DND-41 (cell line): Measurements from ENCODE around the gene NR1H4.

ENCODE experiments used
- ATAC-seq: fragments of 200-7000 bp; cut with Tn5 transposase; 3 replicates; pipeline ENCODE4 v1.9.1; 2021; ENCODE audit warnings: low read depth; ENCODE audit not compliant: insufficient read depth
- DNase-seq: peaks from one replicate; pipeline ENCODE4 v3.0.0-alpha.2; 2020
- H2AFZ ChIP-seq: 2 replicates; pipeline ENCODE4 v1.6.0; 2012; ENCODE audit warnings: low read depth, low read length
- H3K27ac ChIP-seq: 2 replicates; pipeline ENCODE4 v1.5.1; 2012; ENCODE audit warnings: low read length, inconsistent platforms
- H3K27me3 ChIP-seq: fragments of 200-600 bp; sonication (generic); 2 replicates; pipeline ENCODE4 v1.6.0; 2012; ENCODE audit warnings: low read length, mild to moderate bottlenecking, inconsistent platforms; ENCODE audit not compliant: insufficient read depth, poor library complexity
- H3K36me3 ChIP-seq: 2 replicates; pipeline ENCODE4 v1.5.1; 2012; ENCODE audit warnings: low read length, inconsistent platforms; ENCODE audit not compliant: insufficient read depth
- H3K4me1 ChIP-seq: 2 replicates; pipeline ENCODE4 v1.5.1; 2012; ENCODE audit warnings: mild to moderate bottlenecking, low read length; ENCODE audit not compliant: insufficient read depth
- H3K4me2 ChIP-seq: 2 replicates; pipeline ENCODE4 v1.6.0; 2012; ENCODE audit warnings: mild to moderate bottlenecking, moderate library complexity, low read length, inconsistent platforms; ENCODE audit not compliant: insufficient read depth
- H3K4me3 ChIP-seq, 2 experiments: fragments of 200-600 bp in 1 of 2; shearing (Covaris generic) in 1 of 2; 2 replicates each; pipeline ENCODE4 v1.5.1; 2012 to 2016; ENCODE audit warnings: inconsistent platforms in 2 of 2, low read length in 2 of 2, mild to moderate bottlenecking in 2 of 2, low read depth in 1 of 2, moderate library complexity in 1 of 2
- H3K79me2 ChIP-seq: 2 replicates; pipeline ENCODE4 v1.6.0; 2012; ENCODE audit warnings: low read length, inconsistent platforms; ENCODE audit not compliant: insufficient read depth
- H3K9ac ChIP-seq: 2 replicates; pipeline ENCODE4 v1.6.0; 2012; ENCODE audit warnings: low read depth, mild to moderate bottlenecking, inconsistent platforms, low read length, moderate library complexity
- H3K9me3 ChIP-seq: 2 replicates; pipeline ENCODE4 v1.5.1; 2012; ENCODE audit warnings: low read length, moderate library complexity, mild to moderate bottlenecking, inconsistent platforms; ENCODE audit not compliant: insufficient read depth, severe bottlenecking
- H4K20me1 ChIP-seq: 2 replicates; pipeline ENCODE4 v1.6.0; 2012; ENCODE audit warnings: low read length; ENCODE audit not compliant: insufficient read depth
- CTCF ChIP-seq: IDR thresholded peaks from 2 replicates; pipeline ENCODE4 v1.5.1; 2012; ENCODE audit warnings: borderline replicate concordance, low read length, moderate library complexity, mild to moderate bottlenecking; ENCODE audit not compliant: poor library complexity, severe bottlenecking; ENCODE audit errors: extremely low read depth
- EZH2 ChIP-seq: IDR thresholded peaks from 3 replicates; pipeline ENCODE4 v1.6.1; 2012; ENCODE audit warnings: borderline replicate concordance, low read depth, mild to moderate bottlenecking, moderate library complexity, low read length, inconsistent platforms; ENCODE audit not compliant: severe bottlenecking

NR1H4 gene

GRCh38 chr12:100481021-100481420, 7.4 kb downstream of the NR1H4 start:
- H3K4me2 ChIP-seq, result no peak overlapping the region
- no peak overlapping the region for H3K9ac ChIP-seq
- no peak for TF ChIP-seq EZH2
- DNase-seq (no peak), ATAC-seq (no peak)
- no peak overlapping the region for H3K27ac ChIP-seq
- H3K9me3 ChIP-seq, result no peaks in the 10 kb centered on the region
- no peaks in the 10 kb centered on the region for H3K4me1 ChIP-seq
- H3K4me3 ChIP-seq, result no peak overlapping the region
- H2AFZ ChIP-seq, result no peak overlapping the region
- no peaks in the 10 kb centered on the region for H4K20me1 ChIP-seq
- H3K79me2 ChIP-seq, result no peaks in the 10 kb centered on the region
- no peaks in the 10 kb centered on the region for H3K36me3 ChIP-seq
- H3K27me3 ChIP-seq, result no peaks in the 10 kb centered on the region

GRCh38 chr12:100484183-100484886, 10.7 kb downstream of the NR1H4 start:
- no peak overlapping the region for H2AFZ ChIP-seq
- H4K20me1 ChIP-seq, result no peaks in the 10 kb centered on the region
- no peak for ATAC-seq

GRCh38 chr12:100484891-100485471, 11.3 kb downstream of the NR1H4 start:
- no peaks in the 10 kb centered on the region for H3K79me2 ChIP-seq
- no peak overlapping the region for H3K9ac ChIP-seq
- no peaks in the 10 kb centered on the region for H3K36me3 ChIP-seq
- H3K27me3 ChIP-seq, result no peaks in the 10 kb centered on the region
- no peak overlapping the region for H3K4me3 ChIP-seq
- no peak overlapping the region for H2AFZ ChIP-seq
- no peaks in the 10 kb centered on the region for H3K4me1 ChIP-seq
- no peak for TF ChIP-seq EZH2
- no peak for TF ChIP-seq CTCF
- H4K20me1 ChIP-seq, result no peaks in the 10 kb centered on the region
- no peaks in the 10 kb centered on the region for H3K9me3 ChIP-seq
- ATAC-seq, result no peak
- DNase-seq, result no peak
- H3K27ac ChIP-seq, result no peak overlapping the region
- H3K4me2 ChIP-seq, result no peak overlapping the region

More at GRCh38 chr12:100484183-100484886, 10.7 kb downstream of the NR1H4 start:
- no peak for DNase-seq
- Histone ChIP-seq H3K27ac (no peak overlapping the region), H3K4me2 (no peak overlapping the region), H3K4me1 (no peaks in the 10 kb centered on the region), H3K4me3 (no peak overlapping the region), H3K9ac (no peak overlapping the region), H3K9me3 (no peaks in the 10 kb centered on the region), H3K36me3 (no peaks in the 10 kb centered on the region), H3K79me2 (no peaks in the 10 kb centered on the region), H3K27me3 (no peaks in the 10 kb centered on the region)
- TF ChIP-seq EZH2, result no peak
- no peak for TF ChIP-seq CTCF

- H3K9me3 ChIP-seq, result no peaks in the 10 kb centered on the region
- H3K4me2 ChIP-seq, result no peak overlapping the region
- no peak for TF ChIP-seq EZH2
- no peak for TF ChIP-seq CTCF
- H3K4me1 ChIP-seq, result no peaks in the 10 kb centered on the region
- H2AFZ ChIP-seq, result no peak overlapping the region
- H3K27ac ChIP-seq, result no peak overlapping the region
- H3K9ac ChIP-seq, result no peak overlapping the region
- H3K36me3 ChIP-seq, result no peaks in the 10 kb centered on the region
- ATAC-seq (no peak), DNase-seq (no peak)
- no peaks in the 10 kb centered on the region for H3K79me2 ChIP-seq
- H3K4me3 ChIP-seq, result no peak overlapping the region
- no peaks in the 10 kb centered on the region for H3K27me3 ChIP-seq
- H4K20me1 ChIP-seq, result no peaks in the 10 kb centered on the region
Measured at GRCh38 chr12:100485983-100486382, 12.3 kb downstream of the NR1H4 start.
